GM19240 (cell line): Measurements from ENCODE around the gene POGK.
A peak's percentile ranks its signal among the peaks of the same experiment; 100 is the strongest.
"Not testable (repeated sequence)": the region's sequence is repeated elsewhere in the genome, so short reads cannot be mapped to it uniquely, and the experiment has no call there.

Experiments
- DNase-seq: peaks from one replicate; pipeline ENCODE4 v3.0.0; 2011; ENCODE audit warnings: low spot score; ENCODE audit not compliant: insufficient read length

POGK gene

GRCh38 chr1:166838766-166839599 lies at the start of gene POGK:
Gene POGK (plus strand): TSS chr1:166839475. CDS start chr1:166840957, 1,482 bp downstream.
- DNase-seq: peak; percentile 88

- no peak for DNase-seq
Measured at GRCh38 chr1:166796620-166797236, 42.5 kb upstream of the POGK start.

DNA sequence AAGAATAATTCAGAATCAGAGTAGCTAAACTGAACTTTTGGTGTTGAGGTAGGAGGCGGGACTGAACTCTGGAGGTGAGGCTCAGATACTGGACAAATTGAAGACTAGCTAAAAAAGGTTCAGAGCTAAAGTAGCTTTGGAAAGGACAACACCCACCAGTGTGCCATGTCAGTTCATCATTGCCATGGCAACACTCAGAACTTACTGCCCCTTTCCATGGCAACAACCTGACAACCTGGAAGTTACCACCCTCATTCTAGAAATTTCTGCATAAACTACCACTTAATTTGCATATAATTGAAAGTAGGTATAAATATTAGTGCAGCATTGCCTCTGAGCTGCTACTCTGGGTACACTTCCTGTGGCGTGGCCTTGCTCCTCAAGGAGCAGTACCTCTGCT lies 30.3 kb upstream of the POGK start:
- DNase-seq: no peak

GRCh38 chr1:166811691-166812090 lies 27.6 kb upstream of the POGK start:
- DNase-seq: no peak

- DNase-seq: no peak
Measured at GRCh38 chr1:166813508-166814223, 25.6 kb upstream of the POGK start.

- DNase-seq: no peak
Measured at GRCh38 chr1:166814611-166815010, 24.7 kb upstream of the POGK start.

GRCh38 chr1:166819974-166820373 lies 19.3 kb upstream of the POGK start:
- DNase-seq: no peak

DNA sequence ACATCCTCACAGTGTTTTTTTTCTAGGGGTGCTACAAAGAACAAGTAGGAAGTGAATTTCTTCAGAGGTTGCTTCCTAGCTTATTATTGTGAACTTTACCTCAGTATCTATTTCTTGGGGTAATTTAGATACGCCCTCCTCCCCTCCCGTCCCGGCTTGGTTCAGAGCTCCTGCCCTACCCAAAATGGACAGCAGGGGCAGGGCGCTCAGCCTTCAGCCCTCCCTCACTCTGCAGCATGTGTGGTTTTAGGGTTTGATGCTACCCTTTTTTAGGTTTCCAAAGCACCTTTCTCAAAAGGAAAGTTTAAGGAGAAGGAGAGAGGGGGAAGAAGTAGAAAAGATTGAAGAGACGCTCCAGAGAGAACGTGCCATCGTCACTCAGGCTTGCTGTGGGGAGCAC lies 16.9 kb upstream of the POGK start:
- no peak for DNase-seq

DNA sequence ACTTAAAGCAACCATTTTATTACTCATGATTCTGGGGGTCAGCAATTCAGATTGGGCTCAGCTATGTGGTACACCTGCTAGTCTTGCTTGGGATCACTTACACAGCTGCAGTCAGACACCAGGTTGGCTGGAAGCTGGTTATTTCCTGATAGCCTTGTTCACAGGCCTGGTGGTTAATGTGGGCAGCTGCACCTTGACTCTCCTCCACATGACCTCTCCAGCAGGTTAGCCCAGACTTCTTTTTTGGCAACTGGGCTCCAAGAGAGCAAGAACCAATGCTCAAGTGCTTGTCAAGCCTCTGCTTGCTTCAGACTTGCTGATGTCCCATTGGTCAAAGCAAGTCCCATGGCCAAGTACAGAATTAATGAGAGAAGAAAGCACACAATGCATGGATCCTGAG lies 11.8 kb upstream of the POGK start:
- DNase-seq: no peak

GRCh38 chr1:166829762-166830161 lies 9.5 kb upstream of the POGK start:
- DNase-seq: not testable (repeated sequence)

DNA sequence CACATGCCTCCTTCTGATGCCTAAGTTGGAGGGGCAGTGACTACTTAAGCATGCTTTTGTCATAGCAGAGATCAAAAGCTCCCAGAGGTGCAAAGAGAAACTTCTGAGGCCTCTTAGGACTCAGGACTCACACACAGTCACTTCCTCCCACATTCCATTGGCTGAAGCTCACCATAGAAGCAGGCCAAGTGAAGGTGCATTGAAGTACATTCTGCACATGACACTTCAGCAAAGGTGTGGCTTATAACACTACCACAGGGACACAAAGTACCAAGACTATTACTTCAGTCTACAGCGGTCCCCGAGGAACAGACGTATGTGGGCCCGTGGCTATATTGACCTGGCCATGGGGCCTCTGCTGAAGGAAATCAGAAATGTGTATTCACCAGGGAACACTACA lies 2.5 kb upstream of the POGK start:
- no peak for DNase-seq

GRCh38 chr1:166839600-166840308 lies 479 bp downstream of the POGK start:
- peak; percentile 29 for DNase-seq

GRCh38 chr1:166840309-166841274 lies 1.3 kb downstream of the POGK start:
- DNase-seq: no peak

- DNase-seq: no peak
Measured at GRCh38 chr1:166843322-166843721, 4.0 kb downstream of the POGK start.

GRCh38 chr1:166843769-166844596 lies 4.7 kb downstream of the POGK start:
- no peak for DNase-seq

DNA sequence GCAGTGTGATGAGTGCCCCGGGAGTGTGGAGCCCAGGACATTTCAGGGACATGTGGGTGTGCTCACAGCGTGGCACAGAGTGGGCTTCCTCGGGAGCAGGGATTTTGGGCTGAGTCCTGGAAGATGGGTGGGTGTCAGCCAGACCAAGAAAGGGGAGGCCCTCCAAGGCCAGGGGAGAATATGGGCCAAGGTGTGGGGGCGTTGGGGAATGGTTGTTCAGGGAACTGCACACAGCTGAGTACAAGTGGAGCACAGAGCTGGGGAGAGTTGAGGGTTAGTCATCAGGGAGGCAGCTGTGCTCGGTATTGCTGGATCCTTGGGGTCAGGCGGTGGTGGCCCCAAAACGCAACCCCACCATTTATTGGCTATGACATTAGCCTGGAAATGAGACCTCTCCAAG lies 5.5 kb downstream of the POGK start:
- no peak for DNase-seq

- DNase-seq: no peak
Measured at GRCh38 chr1:166848193-166848592, 8.9 kb downstream of the POGK start.

DNA sequence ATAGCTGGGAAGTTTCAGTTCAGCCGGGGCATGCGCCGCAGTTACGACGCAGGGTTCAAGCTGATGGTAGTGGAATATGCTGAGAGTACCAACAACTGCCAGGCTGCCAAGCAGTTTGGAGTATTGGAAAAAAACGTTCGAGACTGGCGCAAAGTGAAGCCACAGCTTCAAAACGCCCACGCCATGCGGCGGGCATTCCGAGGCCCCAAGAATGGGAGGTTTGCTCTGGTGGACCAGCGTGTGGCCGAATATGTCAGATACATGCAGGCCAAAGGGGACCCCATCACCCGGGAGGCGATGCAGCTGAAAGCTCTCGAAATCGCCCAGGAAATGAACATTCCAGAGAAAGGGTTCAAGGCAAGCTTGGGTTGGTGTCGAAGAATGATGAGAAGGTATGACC lies 9.9 kb downstream of the POGK start:
- DNase-seq: no peak

GRCh38 chr1:166852918-166853317 lies 13.6 kb downstream of the POGK start:
- no peak for DNase-seq

GRCh38 chr1:166855558-166855957 lies 16.3 kb downstream of the POGK start:
- no peak for DNase-seq
